ENCODE measurements around the gene CCDC142.
"Not testable (repeated sequence)": the region's sequence is repeated elsewhere in the genome, so short reads cannot be mapped to it uniquely, and the experiment has no call there.

The CCDC142 gene

GRCh38 chr2:74471332-74472065 lies 11.3 kb downstream of the CCDC142 start:
- DNase-seq (ENCODE audit: low read depth), result no peak

DNA sequence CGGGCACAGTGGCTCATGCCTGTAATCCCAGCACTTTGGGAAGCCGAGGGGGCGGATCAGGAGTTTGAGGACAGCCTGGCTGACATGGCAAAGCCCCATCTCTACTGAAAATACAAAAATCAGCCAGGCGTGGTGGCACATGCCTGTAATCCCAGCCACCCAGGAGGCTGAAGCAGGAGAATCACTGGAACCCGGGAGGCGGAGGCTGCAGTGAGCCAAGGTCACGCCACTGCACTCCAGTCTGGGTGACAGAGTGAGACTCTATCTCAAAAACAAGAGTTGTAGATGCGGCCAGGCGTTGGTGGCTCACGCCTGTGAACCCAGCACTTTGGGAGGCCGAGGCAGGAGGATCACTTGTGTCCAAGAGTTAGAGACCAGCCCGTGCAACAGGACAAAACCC lies 12.1 kb downstream of the CCDC142 start:
- not testable (repeated sequence) for DNase-seq (ENCODE audit: low read depth)

DNA sequence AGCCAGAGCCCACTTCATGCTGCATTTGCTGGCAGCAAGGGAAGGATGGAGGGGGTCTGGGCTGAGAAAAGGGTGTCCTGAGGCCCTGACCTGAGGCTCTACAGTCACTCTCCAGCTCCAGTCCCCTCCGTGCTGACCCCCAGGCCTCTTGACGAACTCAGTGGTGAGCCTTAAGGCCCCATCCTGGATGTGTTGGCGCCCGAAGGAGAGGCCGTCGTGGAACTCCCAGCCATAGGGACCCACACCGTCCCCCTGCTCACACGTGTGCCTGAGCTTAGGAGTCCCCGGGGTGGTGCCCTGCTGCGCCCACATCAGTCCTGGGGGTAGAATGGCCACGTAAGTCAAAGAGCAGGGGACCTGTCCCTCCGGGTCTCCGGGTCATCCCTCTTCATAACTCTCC lies 18.4 kb downstream of the CCDC142 start:
- DNase-seq (ENCODE audit: low read depth), result no peak

DNA sequence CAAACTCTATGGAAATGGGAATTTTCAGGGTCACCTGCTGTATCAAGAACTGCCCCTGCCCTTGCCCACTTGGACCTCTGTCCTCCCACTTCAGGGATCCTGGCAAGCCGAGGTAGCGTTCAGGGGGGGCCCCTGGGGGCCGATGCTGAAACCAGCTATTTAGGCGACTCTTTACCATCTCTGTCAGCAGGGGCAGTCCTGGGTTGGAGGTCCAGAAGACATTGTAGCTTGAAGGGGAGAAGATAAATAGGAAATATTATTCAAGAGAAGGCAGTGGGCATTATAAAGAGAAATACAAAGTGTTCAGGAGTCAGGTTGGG lies 20.1 kb downstream of the CCDC142 start:
- no peak for DNase-seq (ENCODE audit: low read depth)

DNA sequence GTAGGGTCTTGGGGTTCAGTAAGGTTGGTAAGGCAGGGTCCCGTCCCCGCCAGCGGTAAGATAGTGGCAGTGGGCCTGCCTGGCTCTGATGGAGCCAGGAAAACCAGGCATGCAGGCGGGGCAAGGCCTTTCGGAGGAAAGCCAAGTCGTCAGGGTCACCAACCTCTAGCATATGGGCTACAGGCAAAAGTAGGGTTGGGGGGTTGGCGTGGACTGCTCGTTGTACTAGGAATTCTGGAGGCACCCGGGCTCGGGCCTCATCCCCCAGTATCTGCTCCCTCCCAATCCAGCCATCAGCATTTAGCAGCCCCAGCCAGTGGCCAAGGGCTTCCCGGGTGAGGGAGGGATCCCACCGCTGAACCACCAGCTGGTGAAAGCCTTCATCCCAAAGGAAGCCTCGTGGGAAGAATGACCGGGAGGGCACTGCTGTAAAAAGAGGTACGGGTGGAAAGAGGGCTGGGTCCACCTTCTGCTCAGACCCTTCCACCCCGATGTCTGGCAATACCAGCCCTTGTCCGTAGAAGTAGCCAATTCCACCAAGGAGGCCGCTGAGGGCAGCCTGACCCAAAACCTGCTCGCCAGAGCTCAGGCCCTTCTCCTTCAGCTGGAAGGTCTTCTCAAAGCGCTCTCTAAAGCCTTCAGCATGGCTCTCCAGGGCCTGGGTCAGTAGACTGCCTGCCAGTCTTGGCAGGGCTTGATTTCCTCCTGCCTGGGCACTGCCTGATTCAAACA lies 20.6 kb downstream of the CCDC142 start:
- no peak for DNase-seq (ENCODE audit: low read depth)

GRCh38 chr2:74461187-74462053 lies 21.4 kb downstream of the CCDC142 start:
- no peak for DNase-seq (ENCODE audit: low read depth)

DNA sequence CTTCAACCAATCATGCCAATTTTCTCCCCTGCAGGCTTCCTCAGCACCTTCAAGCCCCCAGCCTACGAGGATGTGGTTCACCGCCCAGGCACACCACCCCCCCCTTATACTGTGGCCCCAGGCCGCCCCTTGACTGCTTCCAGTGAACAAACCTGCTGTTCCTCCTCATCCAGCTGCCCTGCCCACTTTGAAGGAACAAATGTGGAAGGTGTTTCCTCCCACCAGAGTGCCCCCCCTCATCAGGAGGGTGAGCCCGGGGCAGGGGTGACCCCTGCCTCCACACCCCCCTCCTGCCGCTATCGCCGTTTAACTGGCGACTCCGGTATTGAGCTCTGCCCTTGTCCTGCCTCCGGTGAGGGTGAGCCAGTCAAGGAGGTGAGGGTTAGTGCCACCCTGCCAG lies 22.6 kb downstream of the CCDC142 start:
- DNase-seq (ENCODE audit: low read depth), result not testable (repeated sequence)

- DNase-seq (ENCODE audit: low read depth), result not testable (repeated sequence)
Observed at GRCh38 chr2:74459503-74460118, 23.2 kb downstream of the CCDC142 start.

GRCh38 chr2:74458938-74459363 lies 23.8 kb downstream of the CCDC142 start:
- no peak for DNase-seq (ENCODE audit: low read depth)

DNA sequence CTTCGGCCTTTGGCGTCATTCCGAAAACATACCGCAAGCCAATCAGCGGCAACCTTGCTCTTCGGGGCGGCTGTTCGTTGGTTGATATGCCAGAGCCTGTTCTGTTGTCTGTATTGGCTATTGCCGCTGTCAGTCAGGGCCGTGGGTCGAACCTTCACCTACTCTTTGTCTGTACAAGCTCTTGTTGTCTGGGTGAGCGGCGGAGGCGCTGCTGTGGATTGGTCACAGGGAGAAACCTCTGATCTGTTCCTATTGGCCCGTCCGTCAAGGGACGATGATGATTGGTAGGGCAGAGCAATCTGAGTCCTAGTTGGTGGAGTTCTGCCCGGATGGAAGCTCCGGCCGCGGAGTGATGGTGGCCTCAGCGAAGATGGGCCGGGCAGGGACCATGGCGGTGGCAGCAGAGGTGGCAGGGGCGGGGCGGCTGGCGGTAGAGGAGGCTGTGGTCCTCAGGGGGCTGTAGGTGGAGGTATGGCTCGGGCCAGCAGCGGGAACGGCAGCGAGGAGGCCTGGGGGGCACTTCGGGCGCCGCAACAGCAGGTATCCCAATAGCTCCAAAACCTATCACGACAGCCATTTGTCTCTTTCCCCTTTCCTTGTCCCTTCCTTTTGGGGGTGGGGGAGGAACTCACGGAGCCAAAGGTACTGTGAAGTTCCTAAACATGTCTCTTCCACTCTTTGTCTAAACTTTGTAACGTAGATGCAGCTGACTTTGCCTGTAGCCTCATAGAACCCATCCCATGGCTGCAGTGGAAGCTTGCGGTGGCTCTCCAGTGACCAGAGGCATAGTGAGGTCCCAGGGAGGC lies 24.5 kb downstream of the CCDC142 start, which contains the start of gene WBP1:
WBP1 (plus strand) TSS at position 307 of the 806 bp plus-strand sequence; CDS start at position 472, 165 bp downstream.
- DNase-seq (ENCODE audit: low read depth), result peak; percentile 98

DNA sequence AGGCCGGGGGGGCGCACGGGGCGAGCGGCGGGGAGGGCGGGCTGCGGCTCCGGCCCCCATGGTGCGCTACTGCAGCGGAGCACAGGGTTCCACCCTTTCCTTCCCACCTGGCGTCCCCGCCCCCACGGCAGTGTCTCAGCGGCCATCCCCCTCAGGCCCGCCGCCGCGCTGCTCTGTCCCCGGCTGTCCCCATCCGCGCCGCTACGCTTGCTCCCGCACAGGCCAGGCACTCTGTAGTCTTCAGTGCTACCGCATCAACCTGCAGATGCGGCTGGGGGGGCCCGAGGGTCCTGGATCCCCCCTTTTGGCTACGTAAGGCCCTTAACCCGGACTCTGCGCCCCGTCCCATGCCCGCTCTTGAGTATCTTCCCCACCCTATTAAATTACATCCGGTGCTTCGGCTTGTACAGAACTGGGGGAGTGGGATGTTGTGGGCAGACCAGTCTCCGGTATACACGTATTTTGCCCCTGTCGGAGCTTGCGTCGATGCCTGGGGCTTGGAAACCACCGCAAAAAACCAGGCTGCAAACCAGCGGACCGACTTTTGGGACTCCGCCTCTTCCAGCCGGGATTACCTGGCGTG lies 25.2 kb downstream of the CCDC142 start:
- DNase-seq (ENCODE audit: low read depth), result peak; percentile 76

GRCh38 chr2:74457129-74457548 lies 25.7 kb downstream of the CCDC142 start:
- no peak for DNase-seq (ENCODE audit: low read depth)

GRCh38 chr2:74454654-74455511 lies 27.9 kb downstream of the CCDC142 start, which contains the start of gene INO80B:
INO80B (plus strand) TSS chr2:74455087; CDS start chr2:74455117, 30 bp downstream.
- DNase-seq (ENCODE audit: low read depth), result peak; percentile 94

- no peak for DNase-seq (ENCODE audit: low read depth)
Observed at GRCh38 chr2:74450570-74451190, 32.1 kb downstream of the CCDC142 start.

DNA sequence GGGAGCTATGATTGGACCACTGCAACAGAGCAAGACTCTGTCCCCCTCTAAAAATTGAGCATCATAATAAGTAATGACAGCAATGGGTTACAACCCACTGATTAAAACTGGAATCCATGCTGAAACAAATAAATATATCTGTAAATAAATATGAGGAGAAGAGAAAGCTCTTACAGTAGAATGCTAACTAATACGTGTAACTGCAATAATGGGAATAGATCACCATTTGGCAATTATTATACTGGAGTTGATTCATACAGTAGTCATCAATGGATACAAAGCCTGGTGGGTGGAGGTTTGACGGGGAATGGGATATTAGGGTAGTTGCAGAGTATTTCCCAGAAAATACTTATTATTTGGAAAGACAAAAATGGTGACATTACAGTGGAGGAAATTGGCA lies 34.0 kb downstream of the CCDC142 start:
- no peak for DNase-seq (ENCODE audit: low read depth)

DNA sequence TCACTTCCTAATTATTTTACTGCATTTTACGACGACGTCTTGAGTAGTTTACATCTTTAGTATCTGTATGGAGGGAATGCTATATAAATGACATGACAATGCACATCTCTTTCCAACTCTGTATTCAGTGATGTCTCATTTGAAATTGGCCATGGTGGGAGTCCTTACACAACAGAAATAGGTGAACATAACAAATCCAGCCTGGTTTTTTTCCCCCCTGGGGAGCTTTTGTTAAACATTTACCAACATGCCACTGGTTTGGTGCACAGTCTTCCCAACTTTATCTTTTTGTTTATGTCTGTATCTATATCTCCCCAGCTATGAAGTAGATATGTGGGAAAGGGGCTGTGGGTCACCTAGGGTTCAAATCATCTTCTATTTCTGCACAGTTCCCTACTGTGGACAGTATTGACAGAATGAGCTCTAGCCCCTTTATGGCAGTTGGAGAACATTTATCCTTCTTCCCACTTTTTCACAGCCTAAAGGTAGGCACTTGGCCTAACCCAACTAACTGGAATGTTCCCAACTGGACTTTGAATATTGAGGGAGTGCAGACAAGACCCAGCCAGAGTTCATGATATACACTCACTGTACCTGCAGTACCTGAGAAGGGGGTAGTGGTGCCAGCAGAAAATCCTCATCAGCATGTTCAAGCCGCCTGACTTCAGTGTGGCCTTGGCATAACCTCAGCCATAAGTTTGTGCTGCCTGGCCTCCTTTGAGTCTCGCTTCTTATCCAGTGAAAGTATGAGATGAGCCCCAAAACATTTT lies 35.4 kb downstream of the CCDC142 start:
- no peak for DNase-seq (ENCODE audit: low read depth)

GRCh38 chr2:74444498-74445318 lies 38.1 kb downstream of the CCDC142 start:
- no peak for DNase-seq (ENCODE audit: low read depth)
